Stimulated activated CD4-positive, alpha-beta T cell treated with anti-CD3 and anti-CD28 coated beads, Interleukin-12 subunit alpha, Interleukin-12 subunit beta, amount 100 ng/mL, for 48 hours (primary cell): ENCODE measurements around the gene SLC25A47.
A peak's percentile ranks its signal among the peaks of the same experiment; 100 is the strongest.

ENCODE experiments used
- DNase-seq, 3 donors: peaks; one replicate each; pipeline ENCODE4 v3.0.0-alpha.2; 2020; ENCODE audit warnings: low read depth in 2 of 3, low spot score in 1 of 3

SLC25A47 gene

GRCh38 chr14:100374876-100375265, 51.7 kb downstream of the SLC25A47 start:
- no peak for DNase-seq

- peak; percentile 80 to 86 (median 80) for DNase-seq
Observed at GRCh38 chr14:100375266-100375962, 52.3 kb downstream of the SLC25A47 start.

GRCh38 chr14:100375963-100376735, 53.0 kb downstream of the SLC25A47 start, which contains the start of gene WDR25:
Gene WDR25 (plus strand): TSS chr14:100376485.
- DNase-seq, result peak; percentile 88 to 95 (median 89)

- DNase-seq, result no peak
Observed at GRCh38 chr14:100376751-100377171, 53.6 kb downstream of the SLC25A47 start.
